ACC112 (cell line): ENCODE measurements around the gene NUB1.

ENCODE experiments used
- H2AFZ ChIP-seq: fragments of 200-600 bp; sonication (generic); one replicate; pipeline ENCODE4 v1.6.0; 2017; ENCODE audit warnings: antibody characterized with exemption, low read length; ENCODE audit not compliant: unreplicated experiment
- H3K27ac ChIP-seq: fragments of 200-600 bp; sonication (generic); 2 replicates; pipeline ENCODE4 v1.5.1; 2014; ENCODE audit warnings: low read depth, mild to moderate bottlenecking, antibody characterized with exemption, low read length, moderate library complexity
- H3K27me3 ChIP-seq: fragments of 200-600 bp; sonication (generic); 2 replicates; pipeline ENCODE4 v1.6.1; 2014; ENCODE audit warnings: mild to moderate bottlenecking, antibody characterized with exemption, low read length, moderate library complexity, mixed read lengths; ENCODE audit not compliant: insufficient read depth
- H3K36me3 ChIP-seq: fragments of 200-600 bp; sonication (generic); 2 replicates; pipeline ENCODE4 v1.6.1; 2016; ENCODE audit warnings: mild to moderate bottlenecking, antibody characterized with exemption, low read length, moderate library complexity, mixed read lengths; ENCODE audit not compliant: insufficient read depth
- H3K4me1 ChIP-seq: fragments of 200-600 bp; sonication (generic); one replicate; pipeline ENCODE4 v1.6.1; 2016; ENCODE audit warnings: low read length, mixed read lengths; ENCODE audit not compliant: insufficient read depth, unreplicated experiment, control insufficient read depth
- H3K4me3 ChIP-seq: fragments of 200-600 bp; sonication (generic); 2 replicates; pipeline ENCODE4 v1.5.1; 2014; ENCODE audit warnings: mild to moderate bottlenecking, low read depth, low read length
- H3K79me2 ChIP-seq: fragments of 200-600 bp; sonication (generic); one replicate; pipeline ENCODE4 v1.6.0; 2016; ENCODE audit warnings: low read length; ENCODE audit not compliant: control insufficient read depth, unreplicated experiment, insufficient read depth

NUB1 gene

DNA sequence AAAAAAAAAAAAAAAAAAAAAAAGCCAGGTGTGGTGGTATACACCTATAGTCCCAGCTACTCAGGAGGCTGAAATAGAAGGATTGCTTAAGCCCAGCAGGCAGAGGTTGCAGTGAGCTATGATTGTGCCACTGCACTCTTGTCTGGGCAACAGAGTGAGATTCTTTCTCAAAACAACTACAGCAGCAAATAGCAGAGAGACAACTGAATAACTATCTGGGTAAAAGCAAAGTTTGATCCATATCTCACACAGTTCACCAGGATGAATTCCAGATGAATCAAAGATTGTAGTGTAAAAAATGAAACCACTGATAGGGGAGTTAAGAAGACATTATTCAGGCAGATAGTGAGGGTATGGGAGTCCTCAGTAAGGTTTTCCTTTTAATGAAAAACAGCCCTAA is 11.4 kb upstream of the NUB1 start:
- Histone ChIP-seq H3K4me3 (no peak overlapping the region), H3K27ac (no peak overlapping the region), H3K27me3 (peaks cover under 1% of the 10 kb centered on the region; the same call in 1 of the 2 replicates), H2AFZ (no peak overlapping the region), H3K79me2 (no peaks in the 10 kb centered on the region), H3K36me3 (no peaks in the 10 kb centered on the region), H3K4me1 (peaks cover 8% of the 10 kb centered on the region)

DNA sequence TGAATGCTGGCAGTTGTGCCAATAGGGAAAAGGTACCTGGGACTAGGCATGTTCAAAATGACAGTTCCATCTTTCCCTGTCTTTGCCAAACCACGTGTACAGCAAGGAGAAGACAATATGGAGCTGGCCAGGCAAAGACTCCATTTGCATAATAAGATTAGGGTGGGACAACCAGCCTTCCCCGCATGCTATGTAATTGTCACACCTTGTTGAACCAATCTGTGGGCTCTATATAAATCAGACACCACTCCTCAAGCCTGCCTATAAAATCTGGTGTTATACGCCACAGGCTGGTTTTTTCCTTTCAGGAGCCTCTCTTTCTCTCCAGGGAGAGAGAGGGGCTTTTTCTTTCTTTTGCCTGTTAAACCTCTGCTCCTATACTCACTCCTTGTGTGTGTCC is 11.0 kb upstream of the NUB1 start:
- H3K36me3 ChIP-seq, result no peaks in the 10 kb centered on the region
- H3K27ac ChIP-seq, result no peak overlapping the region
- H3K27me3 ChIP-seq, result no peaks in the 10 kb centered on the region
- H3K4me1 ChIP-seq, result peaks cover 8% of the 10 kb centered on the region
- no peak overlapping the region for H3K4me3 ChIP-seq
- H2AFZ ChIP-seq, result no peak overlapping the region
- no peaks in the 10 kb centered on the region for H3K79me2 ChIP-seq

- H3K4me1 ChIP-seq, result no peaks in the 10 kb centered on the region
- no peak overlapping the region for H2AFZ ChIP-seq
- H3K27ac ChIP-seq, result no peak overlapping the region
- no peaks in the 10 kb centered on the region for H3K79me2 ChIP-seq
- H3K27me3 ChIP-seq, result no peaks in the 10 kb centered on the region
- no peak overlapping the region for H3K4me3 ChIP-seq
- no peaks in the 10 kb centered on the region for H3K36me3 ChIP-seq
These were observed 7.0 kb upstream of the NUB1 start for GRCh38 chr7:151334628-151335027.

- H3K27me3 ChIP-seq, result no peaks in the 10 kb centered on the region
- no peaks in the 10 kb centered on the region for H3K79me2 ChIP-seq
- peak overlapping the region; percentile 7 for H2AFZ ChIP-seq
- no peaks in the 10 kb centered on the region for H3K4me1 ChIP-seq
- no peak overlapping the region for H3K4me3 ChIP-seq
- H3K36me3 ChIP-seq, result no peaks in the 10 kb centered on the region
- H3K27ac ChIP-seq, result no peak overlapping the region
These were observed 5.4 kb upstream of the NUB1 start for GRCh38 chr7:151336027-151336708.

- Histone ChIP-seq H3K27ac (no peak overlapping the region), H3K4me3 (no peak overlapping the region), H3K27me3 (no peaks in the 10 kb centered on the region), H3K79me2 (peaks cover 3% of the 10 kb centered on the region), H3K36me3 (no peaks in the 10 kb centered on the region), H3K4me1 (no peaks in the 10 kb centered on the region), H2AFZ (no peak overlapping the region)
These were observed 4.3 kb upstream of the NUB1 start for GRCh38 chr7:151337346-151337745.

DNA sequence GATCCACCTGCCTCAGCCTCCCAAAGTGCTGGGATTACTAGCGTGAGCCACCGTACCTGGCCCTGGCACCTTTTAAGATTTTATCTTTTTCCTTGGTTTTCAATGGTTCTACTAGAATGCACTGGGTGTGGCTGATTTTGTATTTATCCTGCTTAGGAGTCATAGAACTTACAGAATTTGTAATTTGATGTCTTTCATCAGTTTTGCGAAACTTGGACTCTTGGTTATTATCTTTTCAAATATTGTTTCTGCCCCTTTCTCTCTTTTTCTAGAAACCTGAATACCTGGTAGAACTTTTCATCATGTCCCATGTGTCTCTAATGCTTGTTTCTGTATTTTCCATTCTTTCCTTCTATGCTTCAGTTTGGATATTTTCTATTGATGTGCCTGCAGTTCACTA is 2.8 kb upstream of the NUB1 start:
- Histone ChIP-seq H3K36me3 (no peaks in the 10 kb centered on the region), H3K27me3 (no peaks in the 10 kb centered on the region), H3K4me3 (no peak overlapping the region), H2AFZ (no peak overlapping the region), H3K79me2 (peaks cover 16% of the 10 kb centered on the region), H3K4me1 (peaks cover 7% of the 10 kb centered on the region), H3K27ac (no peak overlapping the region)

GRCh38 chr7:151339651-151340382 is 1.8 kb upstream of the NUB1 start:
- Histone ChIP-seq H2AFZ (peak overlapping the region; percentile 15), H3K27me3 (no peaks in the 10 kb centered on the region), H3K27ac (no peak overlapping the region), H3K79me2 (peaks cover 19% of the 10 kb centered on the region), H3K36me3 (no peaks in the 10 kb centered on the region), H3K4me1 (peaks cover 7% of the 10 kb centered on the region), H3K4me3 (no peak overlapping the region)

GRCh38 chr7:151340794-151341356 is 737 bp upstream of the NUB1 start:
- H3K27ac ChIP-seq, result no peak overlapping the region
- peaks cover 14% of the 10 kb centered on the region for H3K4me1 ChIP-seq
- H3K79me2 ChIP-seq, result peaks cover 22% of the 10 kb centered on the region
- peaks cover 5% of the 10 kb centered on the region; the same call in 1 of the 2 replicates for H3K36me3 ChIP-seq
- H2AFZ ChIP-seq, result peak overlapping the region; percentile 26
- H3K27me3 ChIP-seq, result no peaks in the 10 kb centered on the region
- peak overlapping the region; percentile 92 for H3K4me3 ChIP-seq

- peak overlapping the region; percentile 92 for H3K4me3 ChIP-seq
- H3K27me3 ChIP-seq, result no peaks in the 10 kb centered on the region
- H2AFZ ChIP-seq, result peak overlapping the region; percentile 47
- H3K4me1 ChIP-seq, result peaks cover 23% of the 10 kb centered on the region
- H3K27ac ChIP-seq, result peak overlapping the region; percentile 42
- H3K79me2 ChIP-seq, result peaks cover 26% of the 10 kb centered on the region
- peaks cover 12% of the 10 kb centered on the region; the same call in 1 of the 2 replicates for H3K36me3 ChIP-seq
These were observed 562 bp downstream of the NUB1 start for GRCh38 chr7:151342102-151342646.

DNA sequence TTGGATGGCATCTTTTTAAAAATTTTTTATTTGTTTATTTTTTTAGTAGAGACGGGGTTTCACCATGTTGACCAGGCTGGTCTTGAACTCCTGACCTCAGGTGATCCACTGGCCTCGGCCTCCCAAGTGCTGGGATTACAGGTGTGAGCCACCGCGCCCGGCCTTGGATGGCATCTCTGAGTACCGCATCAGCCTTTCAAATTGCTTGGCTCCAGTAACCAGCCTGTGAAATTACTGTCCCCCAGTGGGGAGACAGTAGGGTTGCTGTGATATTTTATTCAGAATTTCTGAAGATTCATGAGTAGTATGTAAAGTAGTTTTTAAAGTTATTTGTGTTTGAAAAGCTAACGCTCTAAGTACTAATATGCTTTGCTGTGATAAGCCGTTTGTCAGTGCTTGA is 1.2 kb downstream of the NUB1 start:
- Histone ChIP-seq H3K79me2 (peaks cover 26% of the 10 kb centered on the region), H2AFZ (peak overlapping the region; percentile 47), H3K4me1 (peaks cover 23% of the 10 kb centered on the region), H3K36me3 (peaks cover 12% of the 10 kb centered on the region; the same call in 1 of the 2 replicates), H3K27me3 (no peaks in the 10 kb centered on the region), H3K4me3 (peak overlapping the region; percentile 92), H3K27ac (no peak overlapping the region)
